ENCODE results near the gene KPTN.

The KPTN gene

DNA sequence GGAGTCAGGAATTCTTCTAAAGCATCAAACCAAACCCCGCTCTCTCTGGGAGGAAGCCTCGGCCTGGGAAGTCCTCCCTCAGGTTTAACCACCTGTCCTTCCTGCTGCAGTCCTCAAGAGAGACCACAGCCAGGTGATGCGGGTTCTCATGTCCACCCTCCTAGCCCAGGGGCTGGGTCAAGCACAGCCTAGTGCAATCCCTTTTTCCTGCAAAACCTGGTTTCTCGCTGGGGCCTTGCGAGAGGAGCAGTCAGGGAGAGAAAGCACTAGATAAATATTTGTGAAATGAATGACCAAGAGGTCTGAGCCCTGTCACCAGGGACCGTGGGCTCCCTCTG is 14.7 kb downstream of the KPTN start:
- DNase-seq (ENCODE audit: low spot score): no peak

DNA sequence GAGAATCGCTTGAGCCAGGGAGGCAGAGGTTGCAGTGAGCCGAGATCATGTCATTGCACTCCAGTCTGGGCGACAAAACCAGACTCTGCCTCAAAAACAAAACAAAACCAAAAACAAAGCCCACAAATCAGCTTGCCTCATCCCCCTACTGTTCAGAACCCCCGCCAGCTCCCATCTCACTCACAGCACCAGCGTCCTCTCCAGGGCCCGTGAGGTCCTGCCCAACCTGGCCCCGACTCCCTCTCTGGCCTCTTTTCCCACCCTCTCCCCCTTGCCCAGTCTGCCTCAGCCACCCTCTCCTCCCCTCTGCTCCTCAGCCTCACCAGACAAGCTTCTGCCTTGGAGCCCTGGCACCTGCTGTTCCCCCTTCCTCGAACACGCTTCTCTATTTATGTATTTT is 16.1 kb downstream of the KPTN start:
- no peak for DNase-seq (ENCODE audit: low spot score)

GRCh38 chr19:47465957-47466356 is 18.1 kb downstream of the KPTN start:
- DNase-seq (ENCODE audit: low spot score): no peak

GRCh38 chr19:47464675-47465419 is 19.2 kb downstream of the KPTN start:
- no peak for DNase-seq (ENCODE audit: low spot score)

GRCh38 chr19:47461876-47462275 is 22.1 kb downstream of the KPTN start:
- no peak for DNase-seq (ENCODE audit: low spot score)

GRCh38 chr19:47459477-47459876 is 24.5 kb downstream of the KPTN start:
- no peak for DNase-seq (ENCODE audit: low spot score)

GRCh38 chr19:47458672-47459071 is 25.3 kb downstream of the KPTN start:
- no peak for DNase-seq (ENCODE audit: low spot score)

- DNase-seq (ENCODE audit: low spot score): no peak
Observed at GRCh38 chr19:47456721-47457474, 27.1 kb downstream of the KPTN start.

DNA sequence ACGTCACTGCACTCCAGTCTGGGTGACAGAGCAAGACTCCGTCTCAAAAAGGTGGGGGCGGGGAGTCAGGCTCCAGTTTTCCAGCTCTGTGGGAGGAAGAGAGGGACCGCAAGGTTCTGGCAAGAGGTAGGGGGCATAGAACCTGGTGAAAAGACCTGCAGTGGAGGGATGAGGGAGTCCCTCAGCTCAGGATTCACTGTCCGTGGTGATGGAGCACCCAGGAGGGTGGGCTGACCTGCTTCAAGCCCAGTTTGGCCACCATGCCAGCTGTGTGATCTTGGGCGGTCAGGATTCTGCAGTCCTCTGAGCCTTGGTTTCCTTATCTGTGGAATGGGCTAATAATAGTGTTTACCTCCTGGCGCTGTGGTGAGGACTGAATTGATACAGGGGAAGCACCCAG is 33.5 kb downstream of the KPTN start:
- DNase-seq (ENCODE audit: low spot score): no peak

DNA sequence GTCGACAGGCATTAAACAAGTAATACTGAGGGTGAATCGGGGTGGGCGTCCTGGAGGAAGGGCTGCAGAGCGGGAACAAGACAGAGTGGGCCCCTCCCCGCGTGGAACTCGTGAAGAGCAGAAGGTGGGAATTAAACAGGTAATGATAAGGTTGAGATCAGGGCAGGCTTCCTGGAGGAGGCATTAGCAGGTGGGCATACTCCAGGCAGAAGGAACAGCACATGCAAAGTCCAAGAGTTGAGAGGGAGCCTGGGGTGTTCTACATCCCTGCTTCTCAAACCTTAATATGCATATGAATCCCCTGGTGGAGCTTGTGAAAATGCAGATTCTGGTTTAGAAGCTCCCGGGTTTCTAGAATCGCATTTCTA is 35.7 kb downstream of the KPTN start:
- no peak for DNase-seq (ENCODE audit: low spot score)

GRCh38 chr19:47447470-47448359 is 36.3 kb downstream of the KPTN start:
- no peak for DNase-seq (ENCODE audit: low spot score)

DNA sequence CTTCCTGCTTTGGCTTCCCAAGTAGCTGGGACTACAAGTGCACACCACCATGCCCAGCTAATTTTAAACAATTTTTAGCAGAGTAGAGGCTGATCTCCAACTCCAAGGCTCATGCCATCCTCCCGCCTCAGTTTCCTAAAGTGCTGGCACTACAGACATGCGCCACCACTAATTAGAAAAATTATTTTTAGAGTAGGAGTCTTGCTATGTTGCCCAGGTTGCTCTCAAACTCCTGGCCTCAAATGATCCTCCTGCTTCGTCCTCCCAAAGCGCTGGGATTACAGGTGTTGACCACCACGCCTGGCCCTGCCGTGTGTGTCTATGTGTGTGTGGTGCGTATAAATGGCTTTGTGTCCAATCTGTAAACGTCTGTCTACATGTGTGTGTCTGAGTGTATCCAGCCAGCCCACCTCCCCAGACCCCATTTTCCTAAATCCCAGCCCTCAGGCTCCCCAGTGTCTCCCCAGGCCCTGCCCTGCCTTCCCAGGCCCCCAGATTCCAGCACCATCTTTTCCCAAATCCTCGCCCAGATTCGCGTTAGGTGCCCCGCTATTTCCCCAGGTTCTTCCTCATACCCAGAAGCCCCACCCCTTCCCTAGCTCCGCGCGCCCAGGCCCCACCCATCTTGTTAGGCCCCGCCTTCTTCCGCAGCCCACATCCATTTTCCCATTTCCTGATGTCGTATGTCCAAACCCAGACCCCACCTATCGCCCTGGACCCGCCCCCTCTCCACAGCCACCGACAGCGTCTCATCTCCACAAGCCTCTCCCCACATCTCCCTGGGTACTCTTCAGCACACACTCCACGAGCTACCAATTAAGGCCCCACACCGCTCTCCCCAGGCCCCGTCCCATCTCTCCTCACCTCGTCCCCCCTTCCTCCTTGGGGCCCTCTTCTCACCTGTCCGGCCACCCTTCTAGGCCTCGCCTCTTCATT is 37.2 kb downstream of the KPTN start:
- DNase-seq (ENCODE audit: low spot score): no peak

DNA sequence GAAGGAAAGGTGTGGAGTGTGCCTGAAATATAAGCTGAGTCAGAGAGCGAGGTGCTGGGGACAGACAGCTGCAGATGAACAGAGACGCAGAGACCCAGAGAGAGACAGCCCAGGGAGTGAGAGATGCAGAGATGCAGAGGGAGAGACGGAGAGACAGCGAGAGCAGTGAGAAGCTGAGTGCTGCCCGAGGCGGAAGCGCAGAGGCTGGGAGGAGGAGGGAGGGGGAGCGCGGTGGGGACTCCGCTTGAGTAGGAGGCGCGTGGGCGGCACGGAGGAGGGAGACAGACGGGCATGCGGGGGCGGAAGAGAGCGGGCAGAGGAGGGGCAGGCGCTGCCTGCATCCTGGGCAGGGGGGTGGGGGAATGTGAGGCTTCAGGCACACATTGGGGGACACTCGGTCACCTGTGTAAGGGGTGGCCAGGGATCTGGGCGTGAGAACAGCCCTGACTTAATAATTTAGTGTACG is 38.0 kb downstream of the KPTN start:
- DNase-seq (ENCODE audit: low spot score): no peak

GRCh38 chr19:47445527-47445926 is 38.5 kb downstream of the KPTN start:
- DNase-seq (ENCODE audit: low spot score): no peak

DNA sequence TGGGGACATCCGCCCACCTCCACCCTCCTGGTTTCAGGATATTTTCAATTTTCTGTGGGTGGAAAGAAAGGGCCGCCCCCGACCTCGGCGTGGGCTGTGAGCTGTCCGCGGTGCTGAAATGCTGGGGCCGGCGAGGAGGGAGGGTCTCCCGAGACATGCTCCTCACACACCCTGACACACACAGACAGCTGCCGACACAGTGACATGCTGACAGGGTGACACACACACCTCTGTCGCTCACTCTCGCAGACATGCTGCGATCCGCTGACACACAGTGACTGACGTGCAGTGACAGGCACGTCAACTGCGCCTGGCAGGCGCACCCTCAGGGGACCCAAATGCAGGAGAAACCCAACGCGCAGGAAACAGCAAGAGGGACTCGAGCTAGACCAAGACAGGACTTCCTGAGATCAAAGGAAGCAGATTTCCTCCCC is 39.6 kb downstream of the KPTN start:
- DNase-seq (ENCODE audit: low spot score): peak; percentile 52

- no peak for DNase-seq (ENCODE audit: low spot score)
Observed at GRCh38 chr19:47443331-47443730, 40.7 kb downstream of the KPTN start.

DNA sequence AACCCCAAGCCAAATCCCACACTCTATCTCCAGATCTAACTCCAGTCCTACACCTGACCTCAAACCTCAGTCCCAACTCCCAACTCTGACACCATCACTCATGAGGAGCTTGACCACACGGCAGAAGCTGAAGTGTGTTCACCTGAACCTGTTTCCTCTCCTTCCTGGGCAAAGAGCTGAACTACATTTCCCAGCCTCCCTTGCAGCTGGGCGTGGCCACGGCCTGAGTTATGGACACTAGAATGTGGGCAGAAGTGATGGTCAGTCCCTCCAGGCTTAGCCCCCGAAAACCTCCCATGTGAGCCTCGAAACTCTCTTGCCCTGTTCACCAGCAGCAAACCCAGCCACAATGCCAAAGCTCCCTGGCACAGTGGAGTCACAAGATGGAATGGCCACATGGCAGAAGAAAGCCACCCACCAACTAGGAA is 45.2 kb downstream of the KPTN start:
- DNase-seq (ENCODE audit: low spot score): no peak

- DNase-seq (ENCODE audit: low spot score): no peak
Observed at GRCh38 chr19:47437500-47437899, 46.5 kb downstream of the KPTN start.

DNA sequence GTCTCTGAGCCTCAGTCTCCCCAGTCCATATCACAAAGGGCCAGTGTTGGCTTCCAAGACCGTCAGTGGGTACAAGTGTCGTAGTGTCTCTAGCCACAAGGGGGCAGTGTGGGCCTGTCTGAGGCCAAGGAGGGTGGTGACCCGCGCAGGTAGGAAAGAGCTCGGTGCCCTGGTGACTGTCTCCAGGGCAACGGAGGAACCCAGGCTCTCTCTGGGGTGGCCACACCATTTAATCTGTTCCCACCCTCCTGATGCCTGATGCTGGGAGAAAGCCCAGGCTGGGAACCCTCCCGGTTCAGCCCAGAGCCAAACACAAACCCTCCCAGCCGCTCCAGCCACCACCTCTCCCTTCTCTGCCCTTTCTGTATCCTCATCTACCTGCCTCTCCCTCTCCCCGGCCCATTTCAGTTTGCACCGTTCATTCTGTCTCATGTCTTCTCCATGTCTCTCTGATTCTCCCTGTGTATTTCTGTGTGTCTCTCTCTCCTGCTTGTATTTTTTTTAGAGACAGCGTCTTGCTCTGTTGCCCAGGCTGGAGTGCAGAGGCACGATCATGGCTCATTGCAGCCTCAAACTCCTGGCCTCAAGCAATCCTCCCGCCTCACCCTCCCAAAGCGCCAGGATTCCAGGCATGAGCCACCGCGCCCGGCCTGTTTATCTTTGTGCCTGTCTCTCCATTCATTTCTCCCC is 47.2 kb downstream of the KPTN start:
- DNase-seq (ENCODE audit: low spot score): peak; percentile 87

GRCh38 chr19:47435883-47436417 is 48.1 kb downstream of the KPTN start:
- no peak for DNase-seq (ENCODE audit: low spot score)

GRCh38 chr19:47435196-47435595 is 48.8 kb downstream of the KPTN start:
- DNase-seq (ENCODE audit: low spot score): no peak
